Thyroid gland (tissue), 4 donors: ENCODE measurements around the gene AGAP2.

Experiments
- POLR2A ChIP-seq, 2 donors: fragments of 450-650 bp; IDR thresholded peaks; one replicate each; pipeline ENCODE4 v1.6.1; 2017; ENCODE audit warnings: antibody characterized with exemption in 2 of 2, mild to moderate bottlenecking in 2 of 2, moderate library complexity in 1 of 2
- TF ChIP-seq, protein P1 (sequence below), 6 experiments: fragments of 200-600 bp in 3 of 6; fragments of 450-650 bp in 3 of 6; sonication (generic) in 3 of 6; IDR thresholded peaks; one replicate each; pipeline ENCODE4 v1.5.1; 2016 to 2019; ENCODE audit warnings: antibody characterized with exemption in 6 of 6, mild to moderate bottlenecking in 2 of 6, inconsistent platforms in 1 of 6, moderate library complexity in 1 of 6

- no peak for TF ChIP-seq POLR2A (IDR thresholded peaks at IDR 0.05)
- TF ChIP-seq, protein P1, sequence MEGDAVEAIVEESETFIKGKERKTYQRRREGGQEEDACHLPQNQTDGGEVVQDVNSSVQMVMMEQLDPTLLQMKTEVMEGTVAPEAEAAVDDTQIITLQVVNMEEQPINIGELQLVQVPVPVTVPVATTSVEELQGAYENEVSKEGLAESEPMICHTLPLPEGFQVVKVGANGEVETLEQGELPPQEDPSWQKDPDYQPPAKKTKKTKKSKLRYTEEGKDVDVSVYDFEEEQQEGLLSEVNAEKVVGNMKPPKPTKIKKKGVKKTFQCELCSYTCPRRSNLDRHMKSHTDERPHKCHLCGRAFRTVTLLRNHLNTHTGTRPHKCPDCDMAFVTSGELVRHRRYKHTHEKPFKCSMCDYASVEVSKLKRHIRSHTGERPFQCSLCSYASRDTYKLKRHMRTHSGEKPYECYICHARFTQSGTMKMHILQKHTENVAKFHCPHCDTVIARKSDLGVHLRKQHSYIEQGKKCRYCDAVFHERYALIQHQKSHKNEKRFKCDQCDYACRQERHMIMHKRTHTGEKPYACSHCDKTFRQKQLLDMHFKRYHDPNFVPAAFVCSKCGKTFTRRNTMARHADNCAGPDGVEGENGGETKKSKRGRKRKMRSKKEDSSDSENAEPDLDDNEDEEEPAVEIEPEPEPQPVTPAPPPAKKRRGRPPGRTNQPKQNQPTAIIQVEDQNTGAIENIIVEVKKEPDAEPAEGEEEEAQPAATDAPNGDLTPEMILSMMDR (IDR thresholded peaks at IDR 0.05), result no peak
These were observed 4.0 kb downstream of the AGAP2 start for GRCh38 chr12:57734591-57734990.
